NB4 (cell line): ENCODE results near the gene CASP12.

Experiments
- DNase-seq: peaks from one replicate; pipeline ENCODE4 v3.0.0; 2010; ENCODE audit warnings: low read depth
- H3K4me3 ChIP-seq: one replicate; pipeline ENCODE4 v1.5.1; 2011; ENCODE audit warnings: mild to moderate bottlenecking, low read depth, low read length, moderate library complexity
- CTCF ChIP-seq: IDR thresholded peaks from one replicate; pipeline ENCODE4 v1.5.1; 2012; ENCODE audit warnings: low read depth, low read length
- MAX ChIP-seq: IDR thresholded peaks from 2 replicates; pipeline ENCODE4 v1.6.1; 2011; ENCODE audit warnings: low read depth, low read length
- MYC ChIP-seq: IDR thresholded peaks from 2 replicates; pipeline ENCODE4 v1.6.1; 2011; ENCODE audit warnings: low read depth, low read length
- POLR2A ChIP-seq: IDR thresholded peaks from 2 replicates; pipeline ENCODE4 v1.6.1; 2011; ENCODE audit warnings: mild to moderate bottlenecking; ENCODE audit not compliant: insufficient read length; ENCODE audit errors: extremely low read depth

The CASP12 gene

DNA sequence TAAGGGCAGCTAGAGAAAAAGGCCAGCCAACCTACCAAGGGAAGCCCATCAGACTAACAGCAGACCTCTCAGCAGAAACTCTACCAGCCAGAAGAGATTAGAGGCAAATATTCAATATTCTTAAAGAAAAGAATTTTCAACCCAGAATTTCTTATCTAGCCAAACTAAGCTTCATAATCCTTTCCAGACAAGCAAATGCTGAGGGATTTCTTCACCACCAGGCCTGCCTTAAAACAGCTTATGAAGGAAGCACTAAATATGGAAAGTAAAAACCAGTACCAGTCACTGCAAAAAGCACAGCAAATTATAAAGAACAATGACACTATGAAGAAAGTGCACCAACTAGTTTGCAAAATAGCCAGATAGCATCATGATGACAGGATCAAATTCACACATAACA, 30.6 kb upstream of the CASP12 start:
- TF ChIP-seq CTCF (no peak), MYC (no peak), POLR2A (no peak), MAX (no peak)
- no peak for DNase-seq
- no peak overlapping the region for H3K4me3 ChIP-seq

- no peak for DNase-seq
- no peak for TF ChIP-seq CTCF
- TF ChIP-seq POLR2A = no peak
- TF ChIP-seq MYC = no peak
- TF ChIP-seq MAX = no peak
- no peak overlapping the region for H3K4me3 ChIP-seq
Observed at GRCh38 chr11:104926771-104927611, 28.7 kb upstream of the CASP12 start.

- no peak for TF ChIP-seq MYC
- TF ChIP-seq MAX = no peak
- no peak for DNase-seq
- H3K4me3 ChIP-seq = no peak overlapping the region
Observed at GRCh38 chr11:104925850-104926249, 27.6 kb upstream of the CASP12 start.

GRCh38 chr11:104918113-104918824, 20.0 kb upstream of the CASP12 start:
- TF ChIP-seq MYC = no peak
- TF ChIP-seq MAX = no peak
- TF ChIP-seq POLR2A = no peak
- no peak for TF ChIP-seq CTCF
- H3K4me3 ChIP-seq = peak overlapping the region; percentile 56
- peak; percentile 15 for DNase-seq

GRCh38 chr11:104917271-104918112, 19.2 kb upstream of the CASP12 start:
- H3K4me3 ChIP-seq = peak overlapping the region; percentile 56
- no peak for DNase-seq
- TF ChIP-seq POLR2A (no peak), CTCF (no peak), MAX (no peak), MYC (no peak)
